IMR-90 (cell line): ENCODE results near the gene FBXW8. TPM values are rescaled to one million over a fixed set of nuclear protein-coding genes. Genes with fewer than 3 reads are reported as not detected.
A peak's percentile ranks its signal among the peaks of the same experiment; 100 is the strongest.

Experiments
- ATAC-seq: fragments of 200-7000 bp; cut with Tn5 transposase; 2 replicates; pipeline ENCODE4 v1.9.1; 2020; ENCODE audit warnings: low read depth, mild to moderate bottlenecking, moderate library complexity
- BruUV-seq: library from RNA; stranded (reverse); fragments of 400-500 nt; replicated peaks from 2 replicates; lab custom pipeline; 2021; lab: Mats Ljungman, UMichigan
- CTCF ChIA-PET: fragments of 300-600 bp; formaldehyde crosslinking; extraction: SDS; loops from one replicate; lab custom pipeline; 2021; ENCODE audit warnings: antibody characterized with exemption; lab: Yijun Ruan, JAX
- POLR2A ChIA-PET: fragments of 300-600 bp; sonication (Branson Sonifier 250); formaldehyde crosslinking; loops from one replicate; lab custom pipeline; 2022; ENCODE audit warnings: antibody characterized with exemption; ENCODE audit not compliant: unreplicated experiment; lab: Charles Lee
- DNase-seq: peaks from one replicate; pipeline ENCODE4 v3.0.0; 2013
- H2AFZ ChIP-seq: replicated peaks from 2 replicates; pipeline ENCODE3; 2013; ENCODE audit warnings: low read length, mild to moderate bottlenecking; ENCODE audit not compliant: poor library complexity
- H2AK5ac ChIP-seq: 2 replicates; pipeline ENCODE4 v1.6.1; 2013; ENCODE audit warnings: low read depth, low read length, inconsistent platforms
- H2AK9ac ChIP-seq: replicated peaks from 2 replicates; pipeline ENCODE3; 2013; ENCODE audit warnings: mild to moderate bottlenecking, low read depth, low read length, moderate library complexity; ENCODE audit not compliant: poor library complexity
- H2BK120ac ChIP-seq: 2 replicates; pipeline ENCODE4 v1.6.1; 2013; ENCODE audit warnings: low read depth, low read length, inconsistent platforms
- H2BK15ac ChIP-seq: 3 replicates; pipeline ENCODE4 v1.6.1; 2013; ENCODE audit warnings: low read depth, low read length, inconsistent platforms
- H2BK20ac ChIP-seq: 2 replicates; pipeline ENCODE4 v1.6.1; 2013; ENCODE audit warnings: low read depth, mild to moderate bottlenecking, inconsistent platforms, low read length, moderate library complexity
- H2BK5ac ChIP-seq: 2 replicates; pipeline ENCODE4 v1.6.1; 2013; ENCODE audit warnings: mild to moderate bottlenecking, low read depth, low read length, inconsistent platforms; ENCODE audit not compliant: poor library complexity, severe bottlenecking
- H3K14ac ChIP-seq: replicated peaks from 2 replicates; pipeline ENCODE4 v1.6.1; 2013; ENCODE audit warnings: low read depth, low read length, inconsistent platforms
- H3K18ac ChIP-seq: 2 replicates; pipeline ENCODE4 v1.6.1; 2013; ENCODE audit warnings: low read depth, low read length, control low read depth
- H3K23ac ChIP-seq: 2 replicates; pipeline ENCODE4 v1.6.1; 2013; ENCODE audit warnings: low read depth, low read length, inconsistent platforms
- H3K27ac ChIP-seq: 2 replicates; pipeline ENCODE4 v1.5.1; 2013; ENCODE audit warnings: mild to moderate bottlenecking, control low read depth, low read length; ENCODE audit not compliant: insufficient read depth
- H3K27me3 ChIP-seq: 2 replicates; pipeline ENCODE4 v1.6.1; 2013; ENCODE audit warnings: low read length; ENCODE audit not compliant: control insufficient read depth, insufficient read depth
- H3K36me3 ChIP-seq: 2 replicates; pipeline ENCODE4 v1.6.1; 2013; ENCODE audit warnings: low read length, mixed read lengths; ENCODE audit not compliant: control insufficient read depth, insufficient read depth
- H3K4ac ChIP-seq: 2 replicates; pipeline ENCODE4 v1.6.1; 2013; ENCODE audit warnings: low read depth, low read length, inconsistent platforms
- H3K4me1 ChIP-seq: 2 replicates; pipeline ENCODE4 v1.6.1; 2013; ENCODE audit warnings: low read length, mixed read lengths; ENCODE audit not compliant: control insufficient read depth, insufficient read depth
- H3K4me2 ChIP-seq: 2 replicates; pipeline ENCODE4 v1.6.1; 2013; ENCODE audit warnings: low read depth, mild to moderate bottlenecking, control low read depth, low read length, moderate library complexity
- H3K4me3 ChIP-seq: 2 replicates; pipeline ENCODE4 v1.5.1; 2013; ENCODE audit warnings: low read depth, mild to moderate bottlenecking, control low read depth, low read length, moderate library complexity; ENCODE audit not compliant: insufficient read depth
- H3K56ac ChIP-seq: 2 replicates; pipeline ENCODE4 v1.6.1; 2013; ENCODE audit warnings: low read length, inconsistent platforms; ENCODE audit not compliant: insufficient read depth; ENCODE audit errors: extremely low read depth
- H3K79me1 ChIP-seq, 2 experiments: 2 replicates each; pipeline ENCODE4 v1.6.1; 2013; ENCODE audit warnings: low read length in 2 of 2, inconsistent platforms in 1 of 2, low read depth in 1 of 2
- H3K9ac ChIP-seq: 2 replicates; pipeline ENCODE4 v1.6.1; 2013; ENCODE audit warnings: low read depth, low read length, control low read depth
- H3K9me1 ChIP-seq: 2 replicates; pipeline ENCODE4 v1.6.1; 2013; ENCODE audit warnings: low read length, inconsistent platforms; ENCODE audit not compliant: insufficient read depth
- H3K9me3 ChIP-seq: 2 replicates; pipeline ENCODE4 v1.6.1; 2013; ENCODE audit warnings: low read length; ENCODE audit not compliant: control insufficient read depth, insufficient read depth
- H4K20me1 ChIP-seq: 2 replicates; pipeline ENCODE4 v1.6.1; 2013; ENCODE audit warnings: low read length, inconsistent platforms; ENCODE audit not compliant: insufficient read depth
- H4K5ac ChIP-seq: 2 replicates; pipeline ENCODE4 v1.6.1; 2013; ENCODE audit warnings: mild to moderate bottlenecking, low read depth, low read length, control low read depth
- H4K8ac ChIP-seq, 2 experiments: 2 replicates each; pipeline ENCODE4 v1.6.1; 2013; ENCODE audit warnings: low read depth in 2 of 2, low read length in 2 of 2, control low read depth in 1 of 2, inconsistent platforms in 1 of 2
- H4K91ac ChIP-seq: 2 replicates; pipeline ENCODE4 v1.6.1; 2013; ENCODE audit warnings: low read depth, low read length, inconsistent platforms; ENCODE audit not compliant: insufficient read depth
- BHLHE40 ChIP-seq: fragments of 150-350 bp; IDR thresholded peaks from 2 replicates; pipeline ENCODE4 v1.6.1; 2016; ENCODE audit warnings: mild to moderate bottlenecking, low read depth, low read length
- CEBPB ChIP-seq: IDR thresholded peaks from 2 replicates; pipeline ENCODE4 v1.6.1; 2012; ENCODE audit warnings: low read depth, low read length, improper control_type of control experiment
- CHD1 ChIP-seq: IDR thresholded peaks from 2 replicates; pipeline ENCODE4 v1.6.1; 2012; ENCODE audit warnings: low read depth, low read length, improper control_type of control experiment
- CTCF ChIP-seq: conservative IDR thresholded peaks from 2 replicates; pipeline ENCODE4 v1.5.1; 2012; ENCODE audit warnings: mild to moderate bottlenecking, low read depth, low read length, improper control_type of control experiment
- ELK1 ChIP-seq: fragments of 150-350 bp; IDR thresholded peaks from 2 replicates; pipeline ENCODE4 v1.6.1; 2016; ENCODE audit warnings: low read depth, mild to moderate bottlenecking, low read length, moderate library complexity, borderline replicate concordance
- FOS ChIP-seq: fragments of 150-350 bp; IDR thresholded peaks from 2 replicates; pipeline ENCODE4 v1.6.1; 2016; ENCODE audit warnings: low read depth, low read length
- MAZ ChIP-seq: IDR thresholded peaks from 2 replicates; pipeline ENCODE4 v1.6.1; 2012; ENCODE audit warnings: low read depth, mild to moderate bottlenecking, low read length, improper control_type of control experiment, moderate library complexity, borderline replicate concordance
- MXI1 ChIP-seq: IDR thresholded peaks from 2 replicates; pipeline ENCODE4 v1.6.1; 2012; ENCODE audit warnings: low read depth, mild to moderate bottlenecking, low read length, moderate library complexity, borderline replicate concordance
- NFE2L2 ChIP-seq: fragments of 150-350 bp; IDR thresholded peaks from 2 replicates; pipeline ENCODE4 v1.6.1; 2016; ENCODE audit warnings: low read depth, mild to moderate bottlenecking, low read length
- POLR2A ChIP-seq: IDR thresholded peaks from 2 replicates; pipeline ENCODE4 v1.6.1; 2012; ENCODE audit warnings: mild to moderate bottlenecking, low read depth, low read length
- RAD21 ChIP-seq: IDR thresholded peaks from 2 replicates; pipeline ENCODE4 v1.6.1; 2012; ENCODE audit warnings: low read length, improper control_type of control experiment
- RCOR1 ChIP-seq: IDR thresholded peaks from 2 replicates; pipeline ENCODE4 v1.6.1; 2012; ENCODE audit warnings: mild to moderate bottlenecking, low read length, improper control_type of control experiment; ENCODE audit not compliant: insufficient replicate concordance
- RFX5 ChIP-seq: IDR thresholded peaks from 2 replicates; pipeline ENCODE4 v1.8.0; 2012; ENCODE audit warnings: low read depth, mild to moderate bottlenecking, low read length, moderate library complexity
- SMC3 ChIP-seq: fragments of 150-350 bp; IDR thresholded peaks from 2 replicates; pipeline ENCODE4 v1.6.1; 2016; ENCODE audit warnings: low read depth, mild to moderate bottlenecking, antibody characterized with exemption, low read length, moderate library complexity
- USF2 ChIP-seq: fragments of 150-350 bp; IDR thresholded peaks from 2 replicates; pipeline ENCODE4 v1.6.1; 2017; ENCODE audit warnings: mild to moderate bottlenecking, antibody characterized with exemption, low read length, low read depth
- WGBS, 2 experiments: methylation state at CpG; one replicate each; pipeline versions ENCODE4 v1.1.5 to v1.1.7; 2013; ENCODE audit warnings: missing lambda C conversion rate in 2 of 2; ENCODE audit not compliant: insufficient read length in 1 of 2; ENCODE audit errors: extremely low coverage in 2 of 2; 5-methylcytosine and 5-hydroxymethylcytosine counted together
- dilution Hi-C: fragments of 300-500 bp; cut with HindIII; formaldehyde crosslinking; loops from one replicate; pipeline ENCODE4 v1.14.3; 2018; ENCODE audit warnings: low sequenced_read_pairs; ENCODE audit not compliant: unreplicated experiment
- in situ Hi-C: fragments of 300-500 bp; cut with MboI; formaldehyde crosslinking; loops from 3 replicates; pipeline ENCODE4 v1.14.3; 2019; ENCODE audit warnings: low sequenced_read_pairs, inconsistent platforms, mixed read lengths
- intact Hi-C: fragments of 100-400 bp; cut with micrococcal nuclease; formaldehyde crosslinking; loops from 2 replicates; pipeline ENCODE4 v1.10.0; 2022
- polyA plus RNA-seq, 3 experiments: library from polyadenylated mRNA; depleted of rRNA; stranded (reverse); fragments of >200 nt; gene quantifications; 2 replicates each; pipeline ENCODE4 v1.2.3, GENCODE V29; 2012; ENCODE audit warnings: low replicate concordance in 1 of 3
- total RNA-seq: library from RNA; depleted of rRNA; stranded (reverse); fragments of >200 nt; gene quantifications from 2 replicates; pipeline ENCODE4 v1.2.3, GENCODE V29; 2012

The FBXW8 gene
- total and polyA plus RNA-seq, 2 of the 4 experiments (the other 2 are of a cell fraction), result 20.3 to 25.8 TPM

GRCh38 chr12:117052386-117053049 is 141.8 kb downstream of the FBXW8 start:
- POLR2A ChIA-PET, result no interaction called here

More at GRCh38 chr12:117052386-117053049, 141.8 kb downstream of the FBXW8 start:
- dilution Hi-C loops (no loop called here), in situ Hi-C loops (no loop called here), intact Hi-C loops (no loop called here)
- no peak for DNase-seq
- Histone ChIP-seq H4K91ac (no peak overlapping the region), H2BK120ac (no peak overlapping the region), H3K23ac (no peak overlapping the region), H2BK20ac (no peak overlapping the region), H3K9me3 (no peaks in the 10 kb centered on the region), H3K4me2 (no peak overlapping the region), H3K27ac (no peak overlapping the region), H3K9me1 (peaks cover 16% of the 10 kb centered on the region), H3K4me3 (no peak overlapping the region), H3K18ac (no peak overlapping the region), H3K36me3 (no peaks in the 10 kb centered on the region), H3K27me3 (peaks cover 22% of the 10 kb centered on the region; the same call in 1 of the 2 replicates), H3K56ac (no peak overlapping the region), H4K8ac (no peak overlapping the region), H3K4me1 (peaks cover 7% of the 10 kb centered on the region), H4K5ac (no peak overlapping the region), H4K20me1 (no peaks in the 10 kb centered on the region), H2AK5ac (no peak overlapping the region), H3K79me1 (no peaks in the 10 kb centered on the region), H3K4ac (no peak overlapping the region), H2AK9ac (no peak overlapping the region), H3K14ac (no peak overlapping the region), H2BK15ac (no peak overlapping the region), H3K9ac (no peak overlapping the region), H2BK5ac (no peak overlapping the region), H2AFZ (peak overlapping the region; percentile 32)
- WGBS, 2 experiments, result 56% methylated on average over 4 of the region's 8 CpGs; no CpG with 5 or more reads in 1 of the 2 experiments
- ATAC-seq, result no peak
- TF ChIP-seq POLR2A, result no peak
- no peak for TF ChIP-seq FOS
- TF ChIP-seq USF2, result no peak
- TF ChIP-seq ELK1, result no peak
- no peak for TF ChIP-seq CHD1
- no peak for TF ChIP-seq RCOR1
- no peak for TF ChIP-seq CEBPB
- no peak for TF ChIP-seq MAZ
- TF ChIP-seq MXI1, result no peak
- TF ChIP-seq SMC3, result no peak
- TF ChIP-seq CTCF, result no peak
- no peak for TF ChIP-seq RFX5
- TF ChIP-seq BHLHE40, result no peak
- TF ChIP-seq RAD21, result no peak
- no peak for TF ChIP-seq NFE2L2
- CTCF ChIA-PET, result no interaction called here
- BruUV-seq, result no TSS peak
